Cardiac fibroblast (primary cell): ENCODE results near the gene RNF111.

Experiments used
- DNase-seq, 2 donors: peaks; one replicate each; pipeline versions ENCODE4 v3.0.0 to v3.0.0-alpha.2; 2010; ENCODE audit warnings: low read depth in 2 of 2
- H3K4me3 ChIP-seq, 2 donors: replicated peaks in 1 of 2; 1 replicate in 1 of 2; 2 replicates in 1 of 2; pipeline ENCODE4 v1.5.1; 2011; ENCODE audit warnings: low read depth in 2 of 2, low read length in 2 of 2, mild to moderate bottlenecking in 2 of 2, moderate library complexity in 1 of 2
- TF ChIP-seq, protein P1 (sequence below): IDR thresholded peaks from one replicate; pipeline ENCODE4 v1.5.1; 2011; ENCODE audit warnings: low read depth, mild to moderate bottlenecking, low read length, inconsistent platforms

Gene RNF111

DNA sequence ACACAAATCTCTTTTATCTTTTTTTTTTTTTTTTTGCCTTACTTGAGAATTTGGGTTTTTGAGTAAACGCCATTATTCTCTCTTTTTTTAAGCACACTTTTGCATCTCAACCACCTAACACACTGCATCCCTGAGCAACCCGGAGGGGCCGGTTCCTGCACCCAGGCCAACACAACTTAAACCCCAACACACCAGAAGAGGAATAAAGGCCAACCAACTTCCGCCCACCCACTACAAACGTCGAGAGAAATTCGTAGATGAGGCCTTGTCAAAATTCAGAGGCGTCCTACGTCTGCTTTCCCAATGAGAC, 117.1 kb downstream of the RNF111 start:
- TF ChIP-seq, protein P1, sequence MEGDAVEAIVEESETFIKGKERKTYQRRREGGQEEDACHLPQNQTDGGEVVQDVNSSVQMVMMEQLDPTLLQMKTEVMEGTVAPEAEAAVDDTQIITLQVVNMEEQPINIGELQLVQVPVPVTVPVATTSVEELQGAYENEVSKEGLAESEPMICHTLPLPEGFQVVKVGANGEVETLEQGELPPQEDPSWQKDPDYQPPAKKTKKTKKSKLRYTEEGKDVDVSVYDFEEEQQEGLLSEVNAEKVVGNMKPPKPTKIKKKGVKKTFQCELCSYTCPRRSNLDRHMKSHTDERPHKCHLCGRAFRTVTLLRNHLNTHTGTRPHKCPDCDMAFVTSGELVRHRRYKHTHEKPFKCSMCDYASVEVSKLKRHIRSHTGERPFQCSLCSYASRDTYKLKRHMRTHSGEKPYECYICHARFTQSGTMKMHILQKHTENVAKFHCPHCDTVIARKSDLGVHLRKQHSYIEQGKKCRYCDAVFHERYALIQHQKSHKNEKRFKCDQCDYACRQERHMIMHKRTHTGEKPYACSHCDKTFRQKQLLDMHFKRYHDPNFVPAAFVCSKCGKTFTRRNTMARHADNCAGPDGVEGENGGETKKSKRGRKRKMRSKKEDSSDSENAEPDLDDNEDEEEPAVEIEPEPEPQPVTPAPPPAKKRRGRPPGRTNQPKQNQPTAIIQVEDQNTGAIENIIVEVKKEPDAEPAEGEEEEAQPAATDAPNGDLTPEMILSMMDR, result no peak
- DNase-seq, result no peak
- peak overlapping the region; percentile 77 to 99 for H3K4me3 ChIP-seq

- H3K4me3 ChIP-seq, result peak within 1 kb of the TSS; percentile 77 to 99
- TF ChIP-seq, protein P1, result no peak
- peak; percentile 95 to 96 for DNase-seq
Observed at GRCh38 chr15:59104912-59105732, 117.7 kb downstream of the RNF111 start, which contains the start of gene CCNB2. Gene CCNB2 (plus strand): TSS chr15:59105146. CDS start chr15:59105269, 123 bp downstream.

- no peak for DNase-seq
- peak overlapping the region; percentile 77 to 99 for H3K4me3 ChIP-seq
- TF ChIP-seq, protein P1, result no peak
Observed at GRCh38 chr15:59105854-59106253, 118.4 kb downstream of the RNF111 start.

DNA sequence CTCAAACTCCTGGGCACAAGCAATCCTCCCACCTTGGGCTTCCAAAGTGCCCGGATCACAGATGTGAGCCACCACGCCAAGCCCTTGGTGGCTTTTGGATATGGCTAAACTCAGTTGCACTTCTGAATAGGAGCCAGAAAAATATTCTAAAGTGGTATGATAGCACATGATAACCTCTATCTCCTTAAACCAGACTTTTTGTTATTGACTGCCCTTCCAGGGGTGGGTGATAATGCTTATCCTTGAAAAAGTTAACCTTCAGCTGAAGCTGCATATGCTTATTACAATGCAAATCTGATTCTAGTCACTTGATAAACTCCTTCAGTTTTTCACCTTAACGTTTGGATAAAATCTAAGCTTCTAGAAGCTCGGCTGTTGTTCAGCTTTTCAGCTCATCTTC, 123.8 kb downstream of the RNF111 start:
- TF ChIP-seq, protein P1, result no peak
- no peak for DNase-seq
- H3K4me3 ChIP-seq, result no peak overlapping the region

DNA sequence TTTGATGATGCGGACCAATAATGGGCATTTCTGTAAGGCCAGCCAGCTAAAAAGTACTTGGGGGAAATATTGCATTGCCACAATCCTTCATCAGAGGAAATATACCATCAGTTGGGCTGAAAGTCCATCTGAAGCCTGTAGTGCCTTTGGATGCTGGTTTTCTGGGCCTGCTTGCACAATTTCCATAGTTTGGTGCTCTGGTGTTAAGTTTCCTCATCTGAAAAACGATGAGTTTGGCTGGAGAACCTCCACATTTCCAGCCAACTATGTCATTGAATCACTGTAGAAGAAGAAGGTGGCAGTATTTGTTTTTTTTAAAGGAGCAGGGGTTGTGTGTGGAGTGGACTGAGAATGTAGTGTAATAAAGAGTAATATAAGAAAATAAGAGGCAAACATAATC, 127.6 kb downstream of the RNF111 start:
- DNase-seq, result peak in 1 of 2 donors; percentile 6

DNA sequence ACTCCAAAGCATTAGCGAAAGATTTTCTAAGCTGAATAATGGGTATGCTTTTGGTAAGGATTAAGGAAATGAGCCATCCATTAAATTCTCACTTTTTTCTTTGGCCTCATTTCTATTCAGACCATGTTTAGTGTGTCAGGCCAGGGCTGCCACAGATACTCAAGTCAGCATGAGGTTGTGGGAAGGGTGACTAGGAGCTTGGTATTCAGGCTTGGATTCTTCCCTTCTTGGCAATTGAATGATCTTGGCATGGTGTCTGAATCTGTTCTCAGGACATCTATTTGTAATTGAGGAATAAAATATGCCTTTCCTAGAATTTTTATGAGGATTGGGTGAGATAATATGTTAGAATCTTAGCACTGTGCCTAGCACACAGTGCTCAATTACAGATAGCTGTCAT, 128.7 kb downstream of the RNF111 start:
- TF ChIP-seq, protein P1, result no peak
- DNase-seq, result peak in 1 of 2 donors; percentile 14
- H3K4me3 ChIP-seq, result no peak overlapping the region

More for the DNA sequence above, 127.6 kb downstream of the RNF111 start:
- TF ChIP-seq, protein P1, result no peak
- no peak overlapping the region for H3K4me3 ChIP-seq
